Measurements from ENCODE around the gene MARCHF3.
A peak's percentile ranks its signal among the peaks of the same experiment; 100 is the strongest.

The MARCHF3 gene

DNA sequence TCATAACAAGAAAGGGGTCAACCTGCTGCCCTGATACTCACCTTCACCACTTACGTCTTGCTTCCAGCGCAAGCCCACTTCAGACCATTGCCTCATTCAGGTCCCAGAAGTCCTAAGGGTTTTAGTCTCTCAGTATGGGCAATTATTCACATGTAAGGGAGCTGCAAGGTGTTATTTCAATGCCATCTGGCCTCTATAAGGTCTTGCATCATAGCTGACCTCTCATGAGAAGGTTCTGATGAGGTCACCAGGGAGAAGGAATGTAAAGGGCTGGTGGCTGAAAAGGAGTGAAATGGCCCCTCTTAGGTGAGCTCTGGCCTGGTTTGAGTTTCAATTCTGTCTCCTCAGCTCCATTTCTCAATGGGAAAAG, 1.5 kb upstream of the MARCHF3 start:
- DNase-seq (ENCODE audit: low read depth), result no peak
- TF ChIP-seq, protein P1, sequence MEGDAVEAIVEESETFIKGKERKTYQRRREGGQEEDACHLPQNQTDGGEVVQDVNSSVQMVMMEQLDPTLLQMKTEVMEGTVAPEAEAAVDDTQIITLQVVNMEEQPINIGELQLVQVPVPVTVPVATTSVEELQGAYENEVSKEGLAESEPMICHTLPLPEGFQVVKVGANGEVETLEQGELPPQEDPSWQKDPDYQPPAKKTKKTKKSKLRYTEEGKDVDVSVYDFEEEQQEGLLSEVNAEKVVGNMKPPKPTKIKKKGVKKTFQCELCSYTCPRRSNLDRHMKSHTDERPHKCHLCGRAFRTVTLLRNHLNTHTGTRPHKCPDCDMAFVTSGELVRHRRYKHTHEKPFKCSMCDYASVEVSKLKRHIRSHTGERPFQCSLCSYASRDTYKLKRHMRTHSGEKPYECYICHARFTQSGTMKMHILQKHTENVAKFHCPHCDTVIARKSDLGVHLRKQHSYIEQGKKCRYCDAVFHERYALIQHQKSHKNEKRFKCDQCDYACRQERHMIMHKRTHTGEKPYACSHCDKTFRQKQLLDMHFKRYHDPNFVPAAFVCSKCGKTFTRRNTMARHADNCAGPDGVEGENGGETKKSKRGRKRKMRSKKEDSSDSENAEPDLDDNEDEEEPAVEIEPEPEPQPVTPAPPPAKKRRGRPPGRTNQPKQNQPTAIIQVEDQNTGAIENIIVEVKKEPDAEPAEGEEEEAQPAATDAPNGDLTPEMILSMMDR (IDR thresholded peaks at IDR 0.05; ENCODE audit: insufficient read depth, low read depth, low read length, missing control alignments), result no peak
- H3K4me3 ChIP-seq (ENCODE audit: low read length), result no peak overlapping the region

DNA sequence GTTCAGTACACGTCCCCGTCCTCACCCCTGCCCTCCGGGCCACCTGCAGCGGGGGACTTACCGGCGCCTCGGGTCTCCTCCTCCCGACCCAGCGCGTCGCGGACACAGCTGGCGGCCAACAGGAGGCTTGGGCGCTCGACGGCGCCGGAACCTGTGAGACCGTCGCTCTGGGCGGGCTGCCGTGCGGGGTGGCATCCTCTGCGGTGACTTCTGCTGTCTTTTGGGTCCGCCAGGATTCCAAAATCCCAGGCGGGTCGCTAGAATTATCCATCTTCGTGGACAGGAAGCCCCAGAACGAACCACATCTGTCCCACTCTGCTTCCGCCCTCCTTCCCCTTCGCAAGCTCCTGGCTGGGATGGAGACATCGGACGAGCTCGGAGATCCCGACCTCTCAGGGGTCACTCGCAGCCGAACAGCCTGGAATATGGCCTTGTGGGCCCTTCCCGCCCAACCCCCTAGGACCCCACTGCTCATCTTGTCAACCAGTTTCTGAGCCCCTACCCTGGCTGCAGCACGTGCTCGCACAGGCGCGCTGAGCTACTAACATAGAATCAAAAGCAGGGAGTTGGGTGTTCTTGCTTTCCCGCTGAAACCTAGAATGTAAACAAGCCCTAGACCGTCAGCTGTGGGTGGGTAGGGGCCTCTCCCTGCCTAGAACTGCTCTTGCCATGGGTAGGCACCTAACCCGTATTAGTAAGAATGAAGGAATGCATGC, 947 bp upstream of the MARCHF3 start:
- H3K4me3 ChIP-seq (ENCODE audit: low read length), result peak overlapping the region; percentile 63
- TF ChIP-seq, protein P1 (IDR thresholded peaks at IDR 0.05; ENCODE audit: insufficient read depth, low read depth, low read length, missing control alignments), result no peak
- no peak for DNase-seq (ENCODE audit: low read depth)

DNA sequence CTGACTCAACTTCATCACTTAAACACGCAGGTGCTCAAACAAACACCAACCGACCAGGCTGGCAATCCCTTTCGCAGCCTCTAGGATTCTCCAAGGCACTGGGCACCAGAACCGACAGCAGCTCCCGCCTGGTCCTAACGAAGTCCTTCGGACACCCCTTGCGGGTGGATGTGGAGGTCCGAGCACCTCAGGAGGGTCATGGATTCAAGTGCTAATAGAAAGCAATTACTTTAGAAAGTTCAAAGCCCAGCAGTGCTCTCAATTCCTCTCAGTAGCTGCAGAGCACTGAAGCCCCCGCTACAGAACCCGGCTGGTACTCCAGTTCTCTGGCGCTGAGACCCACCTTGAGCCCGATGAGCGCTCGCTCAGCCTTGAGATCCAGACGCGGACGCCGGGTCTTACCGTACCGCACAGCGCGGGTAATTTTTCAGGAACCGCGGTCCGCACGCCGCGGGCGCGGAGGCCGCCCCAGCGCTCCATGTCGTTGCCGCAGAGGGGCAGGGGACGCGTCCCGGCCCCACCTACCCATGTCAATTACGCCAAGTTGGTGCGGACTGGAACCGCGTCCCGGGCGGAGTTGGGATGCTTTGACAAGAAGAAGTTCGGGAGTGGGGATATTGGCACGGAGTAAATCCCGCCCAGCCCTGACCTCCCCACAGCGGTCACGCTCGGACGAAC, 638 bp downstream of the MARCHF3 start:
- TF ChIP-seq, protein P1 (IDR thresholded peaks at IDR 0.05; ENCODE audit: insufficient read depth, low read depth, low read length, missing control alignments), result peak; percentile 72
- H3K4me3 ChIP-seq (ENCODE audit: low read length), result peak overlapping the region; percentile 63
- peak; percentile 77 for DNase-seq (ENCODE audit: low read depth)

DNA sequence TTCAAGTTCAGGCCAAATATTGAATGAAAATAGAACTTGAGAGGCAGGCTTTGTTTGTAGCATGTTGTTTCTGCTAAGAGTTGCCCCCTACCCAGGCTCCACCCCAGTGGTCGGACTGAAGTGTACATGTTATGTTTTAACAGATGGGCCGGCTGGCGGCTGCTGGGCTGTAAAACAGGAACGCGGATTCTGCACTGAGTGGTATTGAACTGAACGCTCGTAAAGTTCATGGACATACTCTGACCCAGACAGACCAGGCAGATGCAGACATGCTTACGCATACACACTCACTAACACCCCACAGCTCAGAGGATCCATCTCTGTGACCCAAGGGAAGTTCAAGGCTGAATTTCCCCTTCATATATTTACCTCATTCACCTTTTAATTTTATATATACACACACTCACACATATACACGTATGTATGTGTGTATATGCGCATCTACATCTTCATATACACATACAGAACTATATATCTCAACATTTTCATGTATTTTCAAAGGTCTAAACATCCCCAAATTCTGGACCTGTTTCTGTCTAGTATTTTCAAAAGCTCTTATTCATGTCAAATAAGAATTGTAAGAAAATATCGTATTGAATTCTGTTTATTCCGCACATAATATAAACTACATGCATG, 1.4 kb downstream of the MARCHF3 start:
- DNase-seq (ENCODE audit: low read depth), result no peak
- TF ChIP-seq, protein P1 (IDR thresholded peaks at IDR 0.05; ENCODE audit: insufficient read depth, low read depth, low read length, missing control alignments), result no peak
- no peak overlapping the region for H3K4me3 ChIP-seq (ENCODE audit: low read length)

DNA sequence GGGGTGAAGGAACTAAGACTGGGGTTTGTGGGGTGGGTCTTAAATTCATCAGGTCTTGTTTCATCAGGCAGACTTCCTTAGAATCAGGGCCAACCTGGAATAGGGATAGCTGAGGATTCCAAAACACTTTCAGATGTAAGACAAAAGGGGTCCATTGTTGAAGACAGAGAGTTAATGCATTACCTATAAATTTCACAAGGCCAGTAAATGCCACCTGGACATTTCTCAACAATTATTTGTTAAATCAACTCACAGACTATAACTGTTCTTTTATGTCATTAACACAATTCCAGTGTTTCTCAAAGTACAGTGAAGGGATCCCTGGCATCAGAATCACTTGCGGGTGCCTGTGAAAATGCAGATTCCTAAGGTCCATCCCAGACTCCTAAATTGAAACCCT, 2.8 kb downstream of the MARCHF3 start:
- no peak for DNase-seq (ENCODE audit: low read depth)
- no peak overlapping the region for H3K4me3 ChIP-seq (ENCODE audit: low read length)
- TF ChIP-seq, protein P1 (IDR thresholded peaks at IDR 0.05; ENCODE audit: insufficient read depth, low read depth, low read length, missing control alignments), result no peak

DNA sequence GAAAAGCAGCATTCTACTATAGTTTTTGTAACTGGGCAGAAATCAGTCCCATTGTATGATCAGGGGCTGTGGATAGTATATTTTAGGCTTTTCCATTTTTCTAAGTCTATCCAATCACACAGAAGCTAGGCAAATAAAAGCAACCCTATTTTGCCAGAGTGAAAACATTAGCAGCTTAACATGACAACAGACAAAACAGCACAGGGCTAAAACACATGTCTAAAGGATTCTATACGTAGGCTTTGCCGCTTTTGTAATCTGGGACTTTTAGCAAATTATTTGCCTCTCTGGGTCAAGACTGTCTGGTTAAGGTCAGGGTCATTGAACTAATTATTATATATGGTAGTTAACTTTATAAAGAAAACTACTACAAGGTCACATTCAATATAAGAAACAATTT, 4.2 kb downstream of the MARCHF3 start:
- DNase-seq (ENCODE audit: low read depth), result no peak
- no peak overlapping the region for H3K4me3 ChIP-seq (ENCODE audit: low read length)
- TF ChIP-seq, protein P1 (IDR thresholded peaks at IDR 0.05; ENCODE audit: insufficient read depth, low read depth, low read length, missing control alignments), result no peak
